SJSA1 (cell line): ENCODE data around the gene SLA2. TPM values are rescaled to one million over a fixed set of nuclear protein-coding genes. Genes with fewer than 3 reads are reported as not detected.
"Not testable (repeated sequence)": the region's sequence is repeated elsewhere in the genome, so short reads cannot be mapped to it uniquely, and the experiment has no call there.

ENCODE experiments used
- DNase-seq, 2 experiments: peaks; one replicate each; pipeline ENCODE4 v3.0.0-alpha.2; 2015 to 2020; ENCODE audit warnings: low spot score in 2 of 2, low read depth in 1 of 2
- H3K27ac ChIP-seq: fragments of 250-450 bp; sonication (Bioruptor Pico); 2 replicates; pipeline ENCODE4 v1.5.1; 2020; ENCODE audit warnings: mild to moderate bottlenecking, moderate library complexity
- H3K27me3 ChIP-seq: fragments of 250-450 bp; sonication (Bioruptor Pico); replicated peaks from 2 replicates; pipeline ENCODE4 v1.5.1; 2020; ENCODE audit warnings: mild to moderate bottlenecking, moderate library complexity
- H3K36me3 ChIP-seq: fragments of 250-450 bp; sonication (Bioruptor Pico); 2 replicates; pipeline ENCODE4 v1.5.1; 2020; ENCODE audit warnings: mild to moderate bottlenecking
- H3K4me1 ChIP-seq: fragments of 250-450 bp; sonication (Bioruptor Pico); replicated peaks from 2 replicates; pipeline ENCODE4 v1.6.1; 2021; ENCODE audit warnings: mild to moderate bottlenecking
- H3K4me3 ChIP-seq: fragments of 250-450 bp; sonication (Bioruptor Pico); 2 replicates; pipeline ENCODE4 v1.5.1; 2020; ENCODE audit warnings: mild to moderate bottlenecking
- H3K9me3 ChIP-seq: fragments of 250-450 bp; sonication (Bioruptor Pico); replicated peaks from 2 replicates; pipeline ENCODE4 v1.5.1; 2020; ENCODE audit warnings: mild to moderate bottlenecking
- total RNA-seq: library from RNA; depleted of rRNA; stranded (reverse); fragments of >200 nt; shearing (Covaris generic); gene quantifications from 2 replicates; pipeline ENCODE4 v1.2.3, GENCODE V29; 2014

SLA2 gene
- total RNA-seq, 1 experiment from 2014 or later = not detected

- no peak for DNase-seq
- Histone ChIP-seq H3K27me3 (no peaks in the 10 kb centered on the region), H3K9me3 (no peaks in the 10 kb centered on the region)
These were observed 17.0 kb upstream of the SLA2 start for GRCh38 chr20:36663031-36663430.

GRCh38 chr20:36658300-36658699, 12.3 kb upstream of the SLA2 start:
- H3K4me1 ChIP-seq = no peaks in the 10 kb centered on the region
- H3K27me3 ChIP-seq = no peaks in the 10 kb centered on the region
- H3K9me3 ChIP-seq = no peaks in the 10 kb centered on the region
- no peak overlapping the region for H3K4me3 ChIP-seq
- no peak overlapping the region for H3K27ac ChIP-seq
- no peaks in the 10 kb centered on the region for H3K36me3 ChIP-seq
- DNase-seq = no peak

More at GRCh38 chr20:36663031-36663430, 17.0 kb upstream of the SLA2 start:
- no peak overlapping the region for H3K27ac ChIP-seq
- no peak overlapping the region for H3K4me3 ChIP-seq
- H3K4me1 ChIP-seq = no peaks in the 10 kb centered on the region
- H3K36me3 ChIP-seq = peaks cover 9% of the 10 kb centered on the region

- DNase-seq = no peak
- no peaks in the 10 kb centered on the region for H3K36me3 ChIP-seq
- no peaks in the 10 kb centered on the region for H3K9me3 ChIP-seq
- H3K27ac ChIP-seq = no peak overlapping the region
- H3K4me1 ChIP-seq = no peaks in the 10 kb centered on the region
- H3K27me3 ChIP-seq = no peaks in the 10 kb centered on the region
- no peak overlapping the region for H3K4me3 ChIP-seq
These were observed 10.7 kb upstream of the SLA2 start for GRCh38 chr20:36656733-36657132.

- H3K4me1 ChIP-seq = no peaks in the 10 kb centered on the region
- H3K36me3 ChIP-seq = no peaks in the 10 kb centered on the region
- H3K27me3 ChIP-seq = no peaks in the 10 kb centered on the region
- no peak for DNase-seq
- 0 out of 2 replicates have a peak, but pooled peaks cover 3% of the 10 kb centered on the region for H3K9me3 ChIP-seq
- no peak overlapping the region for H3K27ac ChIP-seq
- no peak overlapping the region for H3K4me3 ChIP-seq
These were observed 9.0 kb upstream of the SLA2 start for GRCh38 chr20:36655004-36655403.

- no peaks in the 10 kb centered on the region for H3K27me3 ChIP-seq
- H3K4me1 ChIP-seq = no peaks in the 10 kb centered on the region
- H3K9me3 ChIP-seq = 0 out of 2 replicates have a peak, but pooled peaks cover 3% of the 10 kb centered on the region
- no peaks in the 10 kb centered on the region for H3K36me3 ChIP-seq
- no peak overlapping the region for H3K27ac ChIP-seq
- DNase-seq = no peak
- H3K4me3 ChIP-seq = no peak overlapping the region
These were observed 8.5 kb upstream of the SLA2 start for GRCh38 chr20:36654506-36654905.

GRCh38 chr20:36653456-36653855, 7.5 kb upstream of the SLA2 start:
- no peak for DNase-seq

GRCh38 chr20:36647196-36648121, 1.5 kb upstream of the SLA2 start:
- no peaks in the 10 kb centered on the region for H3K4me1 ChIP-seq
- H3K27ac ChIP-seq = no peak overlapping the region
- H3K9me3 ChIP-seq = 0 out of 2 replicates have a peak, but pooled peaks cover 3% of the 10 kb centered on the region
- DNase-seq = no peak
- no peak overlapping the region for H3K4me3 ChIP-seq
- no peaks in the 10 kb centered on the region for H3K27me3 ChIP-seq
- no peaks in the 10 kb centered on the region for H3K36me3 ChIP-seq

More at GRCh38 chr20:36653456-36653855, 7.5 kb upstream of the SLA2 start:
- Histone ChIP-seq H3K4me1 (no peaks in the 10 kb centered on the region), H3K27me3 (no peaks in the 10 kb centered on the region), H3K36me3 (no peaks in the 10 kb centered on the region), H3K9me3 (0 out of 2 replicates have a peak, but pooled peaks cover 3% of the 10 kb centered on the region), H3K4me3 (no peak overlapping the region), H3K27ac (no peak overlapping the region)

- 0 out of 2 replicates have a peak, but pooled peaks cover 3% of the 10 kb centered on the region for H3K9me3 ChIP-seq
- no peak for DNase-seq
- H3K27ac ChIP-seq = no peak overlapping the region
- no peak overlapping the region for H3K4me3 ChIP-seq
- H3K4me1 ChIP-seq = no peaks in the 10 kb centered on the region
- no peaks in the 10 kb centered on the region for H3K36me3 ChIP-seq
- H3K27me3 ChIP-seq = no peaks in the 10 kb centered on the region
These were observed 682 bp upstream of the SLA2 start for GRCh38 chr20:36646678-36647077.

GRCh38 chr20:36645353-36645752, 643 bp downstream of the SLA2 start:
- Histone ChIP-seq H3K36me3 (no peaks in the 10 kb centered on the region), H3K27ac (no peak overlapping the region), H3K9me3 (no peaks in the 10 kb centered on the region), H3K27me3 (no peaks in the 10 kb centered on the region), H3K4me1 (no peaks in the 10 kb centered on the region), H3K4me3 (no peak overlapping the region)
- no peak for DNase-seq

GRCh38 chr20:36644706-36645095, 1.3 kb downstream of the SLA2 start:
- no peak for DNase-seq
- H3K36me3 ChIP-seq = no peaks in the 10 kb centered on the region
- no peak overlapping the region for H3K27ac ChIP-seq
- H3K9me3 ChIP-seq = no peaks in the 10 kb centered on the region
- no peaks in the 10 kb centered on the region for H3K4me1 ChIP-seq
- no peak overlapping the region for H3K4me3 ChIP-seq
- no peaks in the 10 kb centered on the region for H3K27me3 ChIP-seq

GRCh38 chr20:36644032-36644705, 1.8 kb downstream of the SLA2 start:
- Histone ChIP-seq H3K9me3 (no peaks in the 10 kb centered on the region), H3K36me3 (no peaks in the 10 kb centered on the region), H3K27me3 (no peaks in the 10 kb centered on the region), H3K4me3 (no peak overlapping the region), H3K27ac (no peak overlapping the region), H3K4me1 (no peaks in the 10 kb centered on the region)
- no peak for DNase-seq

GRCh38 chr20:36642136-36642535, 3.9 kb downstream of the SLA2 start:
- H3K27ac ChIP-seq = no peak overlapping the region
- no peaks in the 10 kb centered on the region for H3K9me3 ChIP-seq
- no peaks in the 10 kb centered on the region for H3K36me3 ChIP-seq
- H3K27me3 ChIP-seq = no peaks in the 10 kb centered on the region
- H3K4me1 ChIP-seq = no peaks in the 10 kb centered on the region
- DNase-seq = no peak
- H3K4me3 ChIP-seq = no peak overlapping the region

- H3K27me3 ChIP-seq = no peaks in the 10 kb centered on the region
- DNase-seq = no peak
- no peak overlapping the region for H3K4me3 ChIP-seq
- no peaks in the 10 kb centered on the region for H3K9me3 ChIP-seq
- H3K4me1 ChIP-seq = no peaks in the 10 kb centered on the region
- no peaks in the 10 kb centered on the region for H3K36me3 ChIP-seq
- H3K27ac ChIP-seq = no peak overlapping the region
These were observed 4.5 kb downstream of the SLA2 start for GRCh38 chr20:36641506-36641843.

GRCh38 chr20:36638876-36639400, 7.1 kb downstream of the SLA2 start:
- H3K4me1 ChIP-seq, H3K36me3 ChIP-seq, H3K9me3 ChIP-seq, H3K27ac ChIP-seq, H3K4me3 ChIP-seq, DNase-seq, H3K27me3 ChIP-seq: not testable (repeated sequence)
